Fibroblast of pulmonary artery (primary cell): Measurements from ENCODE around the gene PGS1.

Experiments
- DNase-seq: peaks from one replicate; pipeline ENCODE4 v3.0.0-alpha.2; 2010; ENCODE audit warnings: low read depth
- H3K4me3 ChIP-seq: replicated peaks from 2 replicates; pipeline ENCODE4 v1.5.1; 2011; ENCODE audit warnings: low read depth, mild to moderate bottlenecking, control low read depth, low read length, moderate library complexity
- CTCF ChIP-seq: IDR thresholded peaks from 2 replicates; pipeline ENCODE4 v1.5.1; 2011; ENCODE audit warnings: mild to moderate bottlenecking, control low read depth, low read length, inconsistent platforms; ENCODE audit errors: missing control alignments

PGS1 gene

GRCh38 chr17:78372841-78373240, 5.6 kb upstream of the PGS1 start:
- H3K4me3 ChIP-seq: no peak overlapping the region
- no peak for DNase-seq
- TF ChIP-seq CTCF: no peak

- no peak for DNase-seq
Observed at GRCh38 chr17:78374189-78374588, 4.3 kb upstream of the PGS1 start.

DNA sequence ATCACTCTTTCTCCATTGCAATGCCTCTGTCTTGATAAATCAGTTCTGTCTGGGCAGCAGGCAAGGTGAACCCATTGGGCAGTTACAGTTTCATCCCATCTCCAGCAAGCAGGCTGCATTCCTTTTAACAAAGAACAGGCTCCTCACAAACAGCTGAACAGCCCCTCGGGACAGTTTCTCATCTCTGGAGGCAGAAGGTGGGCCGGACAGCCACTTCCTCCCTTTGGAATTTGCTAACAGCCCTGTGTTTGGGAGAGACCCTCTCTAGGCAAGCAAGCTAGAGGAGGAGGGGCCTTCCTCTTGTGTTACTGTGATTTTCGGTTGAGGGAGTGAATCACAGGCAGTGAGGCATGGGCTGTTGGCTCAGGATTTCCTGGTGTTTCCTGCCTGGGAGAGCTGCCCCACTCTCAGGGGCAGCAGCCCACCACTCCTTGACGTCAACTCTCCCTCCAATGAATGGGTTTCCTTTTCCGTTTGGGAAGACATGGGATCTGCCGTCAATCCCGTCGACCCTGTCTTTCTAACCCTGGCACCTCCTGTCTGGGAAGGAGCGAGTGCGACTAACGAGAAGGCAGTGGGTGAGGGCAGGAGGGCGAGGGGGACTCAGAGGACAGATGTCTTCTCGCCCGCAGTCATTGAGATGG, 3.7 kb upstream of the PGS1 start:
- peak overlapping the region; percentile 11 for H3K4me3 ChIP-seq
- no peak for TF ChIP-seq CTCF
- DNase-seq: peak; percentile 90

More at GRCh38 chr17:78374189-78374588, 4.3 kb upstream of the PGS1 start:
- no peak overlapping the region for H3K4me3 ChIP-seq
- no peak for TF ChIP-seq CTCF

GRCh38 chr17:78375401-78376151, 2.9 kb upstream of the PGS1 start:
- DNase-seq: peak; percentile 97
- peak overlapping the region; percentile 11 for H3K4me3 ChIP-seq
- no peak for TF ChIP-seq CTCF

- H3K4me3 ChIP-seq: no peak overlapping the region
- TF ChIP-seq CTCF: no peak
- DNase-seq: no peak
Observed at GRCh38 chr17:78376161-78376560, 2.3 kb upstream of the PGS1 start.

GRCh38 chr17:78377858-78378224, 608 bp upstream of the PGS1 start:
- peak overlapping the region; percentile 91 for H3K4me3 ChIP-seq
- TF ChIP-seq CTCF: no peak
- DNase-seq: no peak

GRCh38 chr17:78379131-78379491, 662 bp downstream of the PGS1 start:
- H3K4me3 ChIP-seq: peak overlapping the region; percentile 91
- DNase-seq: peak; percentile 90
- TF ChIP-seq CTCF: no peak
